Cardiac muscle cell (in vitro differentiated cells and primary cell): ENCODE measurements around the gene KRTAP5-6. TPM values are rescaled to one million over a fixed set of nuclear protein-coding genes. Genes with fewer than 3 reads are reported as not detected.

Experiments
- DNase-seq, 2 donors: peaks; one replicate each; pipeline versions ENCODE4 v3.0.0 to v3.0.0-alpha.2; 2010 to 2017; ENCODE audit warnings: low read depth in 1 of 2, low spot score in 1 of 2
- H3K27ac ChIP-seq: fragments of 200-600 bp; sonication (generic); 2 replicates; pipeline ENCODE4 v1.5.1; 2016
- H3K27me3 ChIP-seq: fragments of 200-600 bp; sonication (generic); 2 replicates; pipeline ENCODE4 v1.6.0; 2016; ENCODE audit warnings: control low read depth
- H3K36me3 ChIP-seq: fragments of 200-600 bp; sonication (generic); 2 replicates; pipeline ENCODE4 v1.5.1; 2016; ENCODE audit warnings: control low read depth
- H3K4me1 ChIP-seq: fragments of 200-600 bp; sonication (generic); 2 replicates; pipeline ENCODE4 v1.8.1; 2017; ENCODE audit warnings: low read depth, mild to moderate bottlenecking, mixed run types
- H3K4me3 ChIP-seq: fragments of 200-600 bp; sonication (generic); 2 replicates; pipeline ENCODE4 v1.5.1; 2016; ENCODE audit warnings: mild to moderate bottlenecking
- H3K9me3 ChIP-seq: fragments of 200-600 bp; sonication (generic); 2 replicates; pipeline ENCODE4 v1.5.1; 2017; ENCODE audit warnings: low read depth, mild to moderate bottlenecking, control low read depth
- polyA plus RNA-seq: library from polyadenylated mRNA; unstranded; fragments of >200 nt; fragmentation: Nextera tagmentation; extraction: Ambion mirVana; gene quantifications from 2 replicates; pipeline ENCODE4 v1.2.1, GENCODE V29; 2016
- total RNA-seq: library from RNA; depleted of rRNA; stranded (reverse); fragments of >200 nt; gene quantifications from 2 replicates; pipeline ENCODE4 v1.2.3, GENCODE V29; 2016
- TF ChIP-seq, protein P1 (sequence below): IDR thresholded peaks from 2 replicates; pipeline ENCODE4 v1.5.1; 2012; ENCODE audit warnings: low read depth, mild to moderate bottlenecking, low read length

The KRTAP5-6 gene
- total and polyA plus RNA-seq, 2 experiments from 2014 or later: not detected

- Histone ChIP-seq H3K27me3 (no peaks in the 10 kb centered on the region), H3K4me3 (peak overlapping the region; percentile 15), H3K36me3 (no peaks in the 10 kb centered on the region), H3K27ac (peak overlapping the region; percentile 39), H3K9me3 (no peaks in the 10 kb centered on the region), H3K4me1 (peaks cover 14% of the 10 kb centered on the region)
- TF ChIP-seq, protein P1, sequence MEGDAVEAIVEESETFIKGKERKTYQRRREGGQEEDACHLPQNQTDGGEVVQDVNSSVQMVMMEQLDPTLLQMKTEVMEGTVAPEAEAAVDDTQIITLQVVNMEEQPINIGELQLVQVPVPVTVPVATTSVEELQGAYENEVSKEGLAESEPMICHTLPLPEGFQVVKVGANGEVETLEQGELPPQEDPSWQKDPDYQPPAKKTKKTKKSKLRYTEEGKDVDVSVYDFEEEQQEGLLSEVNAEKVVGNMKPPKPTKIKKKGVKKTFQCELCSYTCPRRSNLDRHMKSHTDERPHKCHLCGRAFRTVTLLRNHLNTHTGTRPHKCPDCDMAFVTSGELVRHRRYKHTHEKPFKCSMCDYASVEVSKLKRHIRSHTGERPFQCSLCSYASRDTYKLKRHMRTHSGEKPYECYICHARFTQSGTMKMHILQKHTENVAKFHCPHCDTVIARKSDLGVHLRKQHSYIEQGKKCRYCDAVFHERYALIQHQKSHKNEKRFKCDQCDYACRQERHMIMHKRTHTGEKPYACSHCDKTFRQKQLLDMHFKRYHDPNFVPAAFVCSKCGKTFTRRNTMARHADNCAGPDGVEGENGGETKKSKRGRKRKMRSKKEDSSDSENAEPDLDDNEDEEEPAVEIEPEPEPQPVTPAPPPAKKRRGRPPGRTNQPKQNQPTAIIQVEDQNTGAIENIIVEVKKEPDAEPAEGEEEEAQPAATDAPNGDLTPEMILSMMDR: peak; percentile 98
- peak; percentile 81 to 83 for DNase-seq
Measured at GRCh38 chr11:1693327-1694063, 3.5 kb upstream of the KRTAP5-6 start.

- Histone ChIP-seq H3K27me3 (no peaks in the 10 kb centered on the region), H3K9me3 (no peaks in the 10 kb centered on the region)
- TF ChIP-seq, protein P1: peak; percentile 83
Measured at GRCh38 chr11:1694064-1694845, 2.7 kb upstream of the KRTAP5-6 start.

GRCh38 chr11:1694846-1695547, 2.0 kb upstream of the KRTAP5-6 start:
- no peak for DNase-seq
- no peaks in the 10 kb centered on the region for H3K9me3 ChIP-seq
- TF ChIP-seq, protein P1: no peak

More at GRCh38 chr11:1694064-1694845, 2.7 kb upstream of the KRTAP5-6 start:
- Histone ChIP-seq H3K4me3 (no peak overlapping the region), H3K27ac (no peak overlapping the region), H3K4me1 (peaks cover 14% of the 10 kb centered on the region), H3K36me3 (no peaks in the 10 kb centered on the region)
- DNase-seq: peak; percentile 84 to 91

GRCh38 chr11:1695548-1696108, 1.4 kb upstream of the KRTAP5-6 start:
- Histone ChIP-seq H3K9me3 (no peaks in the 10 kb centered on the region), H3K4me3 (no peak overlapping the region), H3K36me3 (no peaks in the 10 kb centered on the region), H3K4me1 (peaks cover 14% of the 10 kb centered on the region), H3K27me3 (no peaks in the 10 kb centered on the region), H3K27ac (no peak overlapping the region)
- no peak for DNase-seq
- TF ChIP-seq, protein P1: no peak

More at GRCh38 chr11:1694846-1695547, 2.0 kb upstream of the KRTAP5-6 start:
- H3K4me3 ChIP-seq: no peak overlapping the region
- H3K27ac ChIP-seq: no peak overlapping the region
- no peaks in the 10 kb centered on the region for H3K36me3 ChIP-seq
- no peaks in the 10 kb centered on the region for H3K27me3 ChIP-seq
- peaks cover 14% of the 10 kb centered on the region for H3K4me1 ChIP-seq

DNA sequence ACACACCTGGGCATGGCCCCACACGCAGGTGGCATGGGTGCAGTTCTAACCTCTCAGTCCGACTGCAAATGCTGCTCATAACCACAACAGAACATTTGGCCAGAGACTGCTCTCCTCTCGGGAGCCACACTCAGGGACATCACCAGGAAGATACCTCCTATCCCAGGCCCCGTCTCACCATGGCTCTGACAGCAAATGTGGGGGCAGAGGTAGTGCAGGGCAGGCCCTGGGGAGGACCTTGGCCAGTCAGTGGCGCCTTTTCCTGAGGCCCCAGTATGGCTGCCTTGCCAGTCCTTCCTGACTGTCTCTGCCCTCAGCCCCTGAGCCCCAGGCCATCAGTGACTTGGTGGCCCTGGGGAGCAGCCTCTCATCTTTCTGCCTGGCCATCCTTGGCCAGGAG, 2.8 kb downstream of the KRTAP5-6 start:
- no peaks in the 10 kb centered on the region for H3K4me1 ChIP-seq
- H3K4me3 ChIP-seq: no peak overlapping the region
- H3K27me3 ChIP-seq: no peaks in the 10 kb centered on the region
- no peaks in the 10 kb centered on the region for H3K36me3 ChIP-seq
- DNase-seq: no peak
- TF ChIP-seq, protein P1: no peak
- no peaks in the 10 kb centered on the region for H3K9me3 ChIP-seq
- H3K27ac ChIP-seq: no peak overlapping the region
